HG02840 (cell line): ENCODE data around the gene TUBGCP3.
A peak's percentile ranks its signal among the peaks of the same experiment; 100 is the strongest.

ENCODE experiments used
- ATAC-seq: cut with Tn5 transposase; IDR thresholded peaks from one replicate; pipeline ENCODE4 v1.9.1; 2021; ENCODE audit warnings: mild to moderate bottlenecking, moderate library complexity, moderate number of reproducible peaks; ENCODE audit not compliant: unreplicated experiment, low FRiP score

Gene TUBGCP3

DNA sequence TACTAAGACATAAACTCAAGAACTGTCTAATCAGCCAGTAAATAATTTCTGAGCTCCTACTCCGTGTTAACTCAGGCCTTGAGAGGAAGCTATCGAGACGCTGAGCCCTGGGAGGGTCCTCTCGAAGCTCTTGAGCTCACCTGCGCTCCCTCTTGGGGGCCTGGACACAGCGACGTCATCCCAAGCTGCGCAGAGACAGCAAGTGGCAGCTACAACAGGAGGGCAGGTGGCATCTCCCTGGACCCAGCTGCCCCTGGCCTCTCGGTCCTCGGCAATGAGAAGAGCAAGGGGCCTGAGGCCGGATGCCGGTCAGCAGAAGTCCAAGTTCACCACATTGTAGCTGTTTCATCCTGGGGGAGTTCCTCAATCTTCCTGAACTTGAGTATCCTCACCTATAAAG lies 30.5 kb upstream of the TUBGCP3 start:
- no peak for ATAC-seq

DNA sequence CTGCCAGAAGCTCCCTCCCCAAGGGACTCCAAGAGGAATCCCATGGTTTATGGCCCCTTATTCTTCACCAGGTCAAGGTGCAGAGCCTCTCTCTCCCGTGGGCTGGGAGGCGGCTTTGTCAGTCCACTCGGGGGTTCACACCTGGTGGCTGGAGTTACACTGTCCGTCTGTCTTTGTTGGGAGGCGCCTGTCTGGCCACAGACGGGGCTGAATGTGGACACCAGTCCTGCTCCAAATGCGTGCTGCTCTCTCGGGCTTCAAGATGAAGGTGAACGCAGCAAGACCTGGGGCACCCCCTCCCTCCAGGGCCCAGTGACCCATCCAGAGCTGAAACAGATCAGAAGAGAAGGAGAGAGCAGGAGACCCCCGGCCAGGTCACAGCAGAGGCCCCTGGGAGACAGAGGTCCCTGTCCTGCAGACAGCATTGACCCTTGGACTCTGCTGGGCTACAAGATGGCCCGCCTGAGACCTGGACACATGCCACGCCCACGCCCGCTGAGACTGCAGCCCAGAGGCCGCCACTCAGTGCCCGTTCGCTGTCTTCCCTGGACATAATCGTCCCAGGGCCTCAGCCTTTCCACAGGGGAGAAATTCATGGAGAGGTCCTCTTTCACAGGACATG lies 29.9 kb upstream of the TUBGCP3 start:
- ATAC-seq = no peak

DNA sequence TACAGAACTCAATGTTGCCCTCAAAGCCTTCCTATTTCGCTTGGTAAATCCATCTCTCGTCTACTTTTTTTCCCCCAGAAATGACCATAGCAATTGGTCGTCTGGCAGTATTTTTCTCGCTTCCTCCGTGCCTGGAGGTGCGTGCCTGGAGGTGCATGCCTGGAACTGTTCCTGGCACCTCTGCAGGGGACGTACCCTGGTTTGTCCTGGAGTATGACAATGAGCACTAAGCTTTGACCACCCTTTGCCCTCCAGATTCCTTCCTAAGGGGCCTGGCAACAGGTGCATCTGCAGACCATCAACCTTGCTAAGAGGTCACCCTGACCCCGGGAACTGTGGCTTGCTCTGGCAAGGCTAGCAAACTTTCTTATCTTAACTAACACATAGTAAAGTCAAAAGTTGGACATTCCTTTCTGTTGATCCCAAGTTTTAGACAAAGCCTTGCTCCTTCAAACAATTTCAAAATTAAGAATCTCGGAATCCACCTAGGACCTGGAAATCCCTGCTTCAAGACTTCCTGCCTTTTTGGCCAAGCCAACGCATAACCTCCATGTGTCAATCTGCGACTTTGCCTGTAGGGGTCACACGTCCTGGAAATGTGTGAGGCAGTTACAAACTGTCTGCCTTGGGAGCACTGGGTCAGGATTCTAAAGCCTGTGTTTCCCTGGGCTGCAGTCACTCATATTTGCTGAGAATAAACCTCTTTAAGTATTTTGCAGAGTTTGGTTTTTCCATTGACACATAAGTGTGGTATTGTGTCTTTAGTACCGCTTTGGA lies 28.8 kb upstream of the TUBGCP3 start:
- no peak for ATAC-seq

DNA sequence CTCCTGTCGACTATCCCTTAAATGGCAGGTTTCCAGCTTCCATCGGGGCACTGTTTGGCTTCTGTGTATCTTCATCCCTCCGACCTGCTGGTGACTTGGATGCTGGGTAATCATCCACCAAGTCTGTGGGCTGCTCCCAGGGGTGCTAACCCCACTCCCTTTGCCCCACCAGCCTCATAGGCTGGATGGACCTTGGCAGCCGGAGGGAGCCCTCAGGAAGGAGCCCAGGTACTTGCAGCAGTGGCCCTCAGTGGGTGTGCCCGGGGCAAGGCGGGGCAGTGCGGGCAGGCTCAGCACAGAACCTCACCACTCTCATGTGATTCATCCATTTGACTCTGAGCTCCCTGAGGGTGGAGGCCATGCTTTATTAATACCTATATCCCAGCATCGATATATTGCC lies 27.4 kb upstream of the TUBGCP3 start:
- no peak for ATAC-seq

DNA sequence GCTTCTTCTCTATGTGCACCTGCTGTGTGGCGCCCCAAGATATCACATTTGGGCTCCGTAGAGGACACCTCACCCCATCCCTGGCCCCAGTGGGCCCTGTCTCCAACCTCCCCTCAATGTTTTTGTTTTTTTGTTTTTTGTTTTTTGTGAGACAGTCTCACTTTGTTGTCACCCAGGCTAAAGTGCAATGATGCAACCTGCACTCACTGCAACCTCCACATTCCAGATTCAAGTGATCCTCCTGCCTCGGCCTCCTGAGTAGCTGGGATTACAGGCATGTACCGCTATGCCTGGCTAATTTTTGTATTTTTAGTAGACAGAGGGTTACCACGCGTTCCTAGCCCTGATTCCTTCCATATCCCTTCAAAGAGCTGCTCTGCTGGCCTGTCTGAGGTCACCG lies 26.9 kb upstream of the TUBGCP3 start:
- ATAC-seq = no peak

DNA sequence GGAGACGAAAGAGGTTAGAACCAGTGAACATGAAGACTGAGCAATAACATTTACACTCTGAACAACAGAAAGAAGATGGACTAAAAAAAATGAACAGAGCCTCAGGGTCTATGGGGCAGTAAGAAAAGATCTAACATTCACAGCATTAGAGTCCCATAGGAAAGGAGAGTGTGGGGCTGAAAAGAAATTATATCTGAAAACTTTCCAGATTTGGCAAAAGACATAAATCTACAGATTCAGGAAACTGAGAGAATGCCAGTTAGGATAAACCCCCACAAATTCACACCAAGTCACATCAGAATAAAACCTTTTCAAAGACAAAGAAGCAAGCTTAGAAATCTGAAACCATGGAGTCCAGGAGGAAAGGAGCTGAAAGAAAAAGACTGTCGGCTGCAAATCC lies 20.3 kb upstream of the TUBGCP3 start:
- no peak for ATAC-seq

DNA sequence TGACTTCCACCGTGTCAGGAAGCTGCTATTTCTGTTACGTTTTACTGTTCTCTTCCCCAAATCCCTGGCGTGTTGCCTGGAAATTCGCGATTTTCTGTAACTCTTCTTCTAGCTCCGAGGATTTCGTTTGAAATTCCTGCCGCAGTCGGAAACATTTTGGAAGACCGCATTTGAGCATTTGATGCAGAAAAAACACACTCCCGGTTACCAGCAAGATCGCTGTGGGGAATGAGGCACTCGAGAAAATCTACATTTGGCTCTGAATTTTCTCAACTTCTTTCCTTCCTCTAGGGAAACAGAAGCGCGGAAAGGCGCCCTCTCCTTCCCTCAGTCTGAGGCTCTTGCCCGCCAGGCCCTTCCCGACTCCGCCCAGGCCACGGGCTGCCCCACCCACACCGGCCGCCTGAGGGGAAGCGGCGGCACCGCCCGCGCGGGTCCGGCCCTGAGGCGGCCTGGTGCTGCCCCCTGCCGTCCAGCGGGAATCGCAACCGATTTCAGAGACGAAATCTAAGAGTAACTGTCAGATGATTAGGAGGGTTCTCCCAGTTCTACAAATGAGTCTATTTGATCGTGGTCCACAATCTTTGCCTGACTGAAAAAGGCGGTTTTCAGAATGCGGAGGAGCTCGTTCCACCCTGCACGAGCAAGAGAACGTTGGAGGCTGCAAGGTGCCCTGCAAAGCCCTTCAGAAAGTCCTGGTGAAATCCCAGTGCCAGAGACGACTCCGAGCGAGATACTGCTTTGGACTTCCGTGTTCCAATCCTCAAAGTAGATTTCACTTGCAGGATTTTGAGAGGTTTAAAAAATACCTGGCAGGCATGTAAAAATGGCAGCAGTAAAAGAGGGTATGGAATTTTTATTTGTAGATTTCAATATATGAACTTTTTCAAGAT lies 18.4 kb upstream of the TUBGCP3 start:
- peak; percentile 78 for ATAC-seq

DNA sequence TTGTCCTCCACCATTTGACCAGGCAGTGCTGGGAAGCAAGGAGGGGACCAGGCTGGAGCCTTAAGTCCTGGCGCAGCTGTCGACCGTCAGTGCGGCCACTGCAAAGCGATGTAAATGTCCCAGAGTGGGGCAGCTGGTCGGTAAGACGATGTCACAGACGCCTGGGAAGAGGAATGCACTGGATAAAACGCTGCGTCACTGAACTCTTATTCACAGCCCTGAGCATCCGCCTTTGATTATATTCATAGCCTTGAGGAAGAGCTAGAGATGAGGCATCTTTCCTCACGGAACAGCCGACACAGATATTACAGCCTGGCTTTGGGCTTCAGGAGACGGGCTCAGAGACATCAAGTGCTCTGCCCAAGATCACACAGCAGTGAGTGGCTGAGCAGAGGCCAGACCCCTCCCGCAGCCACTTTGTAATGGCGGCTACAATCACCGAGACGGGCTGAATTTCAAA lies 17.6 kb upstream of the TUBGCP3 start:
- no peak for ATAC-seq

DNA sequence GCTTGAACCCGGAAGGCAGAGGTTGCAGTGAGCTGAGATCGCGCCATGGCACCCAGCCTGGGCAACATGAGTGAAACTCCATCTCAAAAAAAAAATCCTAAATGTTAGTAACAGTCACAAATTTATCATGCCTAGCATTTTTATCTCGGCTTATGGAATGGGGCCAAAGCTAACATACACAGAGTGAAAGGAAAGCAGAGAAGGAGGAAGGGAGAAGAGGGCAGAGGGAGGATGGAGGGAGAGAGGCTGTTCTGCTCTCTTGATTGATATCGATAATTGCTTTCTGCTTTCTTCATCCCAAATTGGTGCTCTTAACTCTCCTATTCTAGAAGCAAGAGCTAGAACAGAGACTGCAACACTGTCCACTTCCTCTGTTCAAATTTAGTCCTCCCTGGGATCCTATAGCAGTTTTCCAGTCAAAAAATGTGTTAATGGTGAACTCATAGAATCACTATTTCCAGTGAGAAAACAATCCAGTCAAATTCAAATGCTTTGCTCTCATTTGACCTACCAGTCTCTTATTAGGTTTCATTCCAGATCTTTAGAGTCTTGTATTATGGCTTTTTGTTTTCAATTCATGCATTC lies 15.8 kb upstream of the TUBGCP3 start:
- no peak for ATAC-seq

DNA sequence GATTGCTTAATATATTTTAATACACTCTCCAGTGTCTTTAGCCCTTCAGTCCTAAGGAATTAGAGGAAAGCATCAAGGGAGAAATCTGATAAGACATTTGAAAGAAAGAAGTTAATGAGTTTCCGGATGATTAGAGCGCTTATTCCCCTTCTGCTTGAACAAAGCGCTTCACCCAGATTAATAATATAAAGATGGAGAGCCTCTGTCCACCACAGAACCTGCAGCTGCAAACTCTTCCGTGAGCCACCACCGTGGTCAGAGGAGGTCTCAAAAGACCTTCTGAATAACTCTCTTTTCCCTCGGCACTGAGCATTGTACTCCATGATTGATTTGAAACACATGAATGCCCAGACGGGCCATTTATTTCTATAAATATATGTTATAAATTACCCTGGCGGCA lies 14.2 kb upstream of the TUBGCP3 start:
- no peak for ATAC-seq

DNA sequence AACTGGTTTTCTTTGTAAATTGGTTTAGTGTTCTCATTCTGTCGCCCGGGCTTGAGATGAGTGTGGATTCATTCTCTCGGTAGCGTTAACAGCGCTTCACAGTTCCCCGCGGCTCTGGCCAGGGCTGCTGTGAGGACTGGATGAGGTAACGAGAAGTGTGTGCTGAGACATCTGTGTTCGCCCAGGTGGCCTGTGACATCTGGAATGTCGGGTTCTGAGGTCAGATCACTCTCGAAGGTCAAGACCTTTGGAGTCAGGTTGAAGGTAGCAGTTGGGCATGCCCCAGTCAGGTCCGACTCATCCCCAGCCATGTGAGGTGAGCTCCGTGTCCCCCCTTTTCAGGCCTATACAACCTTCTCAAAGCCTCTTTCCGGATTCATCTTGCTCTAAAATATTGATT lies 13.4 kb upstream of the TUBGCP3 start:
- ATAC-seq = no peak

DNA sequence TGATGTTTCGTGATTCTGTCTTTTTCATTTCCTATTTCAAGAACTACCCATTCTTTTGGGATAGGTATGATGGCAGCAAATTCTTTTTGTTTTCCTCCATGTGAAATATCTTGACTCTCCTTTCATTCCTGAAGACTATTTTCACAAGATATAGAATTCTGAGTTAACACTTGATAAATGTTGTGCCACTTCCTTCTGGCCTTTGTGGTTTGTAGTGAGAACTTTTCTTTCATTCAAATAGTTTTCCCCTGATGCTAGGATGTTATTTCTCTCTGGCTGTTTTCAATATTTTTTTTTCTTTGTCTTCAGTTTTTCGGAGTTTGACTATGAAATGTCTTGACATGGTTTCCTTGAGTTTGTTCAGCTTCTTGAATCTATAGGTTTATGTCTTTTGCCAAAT lies 8.3 kb upstream of the TUBGCP3 start:
- no peak for ATAC-seq

DNA sequence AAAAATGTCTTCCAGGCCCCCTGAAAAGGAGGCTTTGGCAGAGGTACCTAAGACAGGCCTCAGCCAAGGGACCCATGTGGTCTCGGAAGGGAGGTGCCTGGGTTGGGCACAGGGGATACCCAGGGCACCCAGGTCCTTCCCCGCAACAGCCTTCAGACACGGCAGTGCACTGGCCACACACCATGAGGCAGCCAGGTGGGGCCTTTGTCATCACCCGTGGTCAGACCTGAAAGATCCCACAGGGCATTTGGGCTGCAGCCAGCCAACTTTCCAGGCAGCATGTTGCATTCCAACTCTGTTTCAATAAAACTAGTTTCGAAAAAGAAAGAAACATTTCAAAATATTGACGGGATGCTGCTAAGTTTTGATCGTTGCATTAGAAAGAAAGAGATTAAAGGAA lies 4.7 kb upstream of the TUBGCP3 start:
- no peak for ATAC-seq

DNA sequence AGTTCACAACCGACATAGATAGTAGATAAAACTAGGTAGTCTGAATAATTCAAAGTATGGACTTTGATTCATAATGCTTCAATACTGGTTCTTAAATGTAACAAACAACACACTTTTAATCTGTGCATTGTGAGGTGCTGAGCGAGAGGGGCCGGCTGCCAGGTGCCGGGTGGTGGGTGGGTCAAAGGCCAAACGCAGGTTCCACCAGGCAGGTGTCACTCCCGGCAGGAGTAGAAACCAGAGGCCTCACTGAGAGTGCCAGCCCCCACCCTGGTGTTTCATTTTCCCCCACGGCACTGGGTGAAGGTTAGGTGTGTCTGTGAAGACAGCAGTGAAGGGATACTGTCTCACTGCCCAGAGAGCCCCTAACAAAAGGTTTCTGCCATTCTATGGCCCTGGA lies 4.2 kb upstream of the TUBGCP3 start:
- no peak for ATAC-seq

DNA sequence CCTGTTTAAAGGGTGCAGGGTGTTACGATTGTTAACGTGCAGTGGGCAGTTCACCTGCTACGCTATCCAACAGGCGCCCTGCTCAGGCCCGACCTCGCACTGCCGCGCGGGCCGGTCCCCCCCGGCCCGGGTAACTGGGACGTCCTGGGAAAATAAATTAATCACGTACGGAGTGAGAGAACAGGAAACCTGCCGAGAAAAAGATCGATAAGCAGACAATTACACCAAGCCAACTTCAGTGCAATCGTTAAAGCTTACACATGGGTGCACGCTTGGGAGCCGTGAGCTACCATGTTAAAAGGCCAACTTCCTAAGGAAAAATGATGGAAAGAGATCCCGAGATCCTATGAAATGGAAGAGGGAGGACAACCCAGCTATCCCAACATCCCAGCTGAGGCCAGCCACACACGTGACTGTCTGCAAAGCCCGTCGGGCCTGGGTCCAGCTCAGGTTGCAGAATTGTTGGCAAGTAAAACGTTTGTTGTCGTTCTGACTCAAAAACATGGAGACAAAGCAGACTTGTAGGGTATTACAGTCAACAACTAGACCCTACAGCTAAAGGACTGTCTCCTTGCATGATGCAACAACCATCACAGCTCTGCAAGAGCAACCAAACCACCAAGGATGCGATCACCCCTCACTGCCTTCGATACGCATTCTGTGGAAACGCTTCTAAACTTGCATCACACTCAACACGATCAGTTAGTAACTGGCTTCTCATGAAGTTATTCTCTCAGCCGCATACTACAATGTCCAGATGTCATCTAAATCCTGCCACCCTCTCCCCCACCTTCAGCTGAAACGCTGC lies 741 bp upstream of the TUBGCP3 start:
- peak; percentile 2 for ATAC-seq

DNA sequence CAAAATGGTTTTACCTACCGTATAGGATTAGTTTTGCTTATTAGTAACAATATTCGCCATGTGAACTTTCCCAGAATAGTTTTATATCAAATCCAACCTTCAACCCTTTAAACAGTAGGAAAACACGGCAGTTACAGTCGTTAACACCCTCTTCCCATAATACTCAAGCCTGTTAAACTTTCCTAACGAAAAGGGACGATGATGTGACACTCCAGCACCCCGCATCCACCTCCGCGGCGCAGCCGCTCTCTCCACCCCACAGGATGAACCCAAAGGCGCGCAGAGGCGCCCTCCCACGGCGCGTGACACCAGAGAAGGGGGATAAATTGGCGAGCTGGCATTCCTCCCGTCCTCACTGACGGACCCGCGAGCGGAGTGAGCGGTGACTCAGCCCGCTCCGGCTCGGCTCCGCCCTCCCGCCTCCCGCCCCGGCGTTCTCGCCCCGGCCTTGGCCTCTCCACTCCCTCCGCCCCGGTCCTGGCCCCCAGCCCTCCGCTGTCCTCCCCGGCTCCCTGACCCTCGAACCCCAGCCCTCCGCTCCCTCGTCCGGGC lies 665 bp downstream of the TUBGCP3 start:
- ATAC-seq = peak; percentile 45

DNA sequence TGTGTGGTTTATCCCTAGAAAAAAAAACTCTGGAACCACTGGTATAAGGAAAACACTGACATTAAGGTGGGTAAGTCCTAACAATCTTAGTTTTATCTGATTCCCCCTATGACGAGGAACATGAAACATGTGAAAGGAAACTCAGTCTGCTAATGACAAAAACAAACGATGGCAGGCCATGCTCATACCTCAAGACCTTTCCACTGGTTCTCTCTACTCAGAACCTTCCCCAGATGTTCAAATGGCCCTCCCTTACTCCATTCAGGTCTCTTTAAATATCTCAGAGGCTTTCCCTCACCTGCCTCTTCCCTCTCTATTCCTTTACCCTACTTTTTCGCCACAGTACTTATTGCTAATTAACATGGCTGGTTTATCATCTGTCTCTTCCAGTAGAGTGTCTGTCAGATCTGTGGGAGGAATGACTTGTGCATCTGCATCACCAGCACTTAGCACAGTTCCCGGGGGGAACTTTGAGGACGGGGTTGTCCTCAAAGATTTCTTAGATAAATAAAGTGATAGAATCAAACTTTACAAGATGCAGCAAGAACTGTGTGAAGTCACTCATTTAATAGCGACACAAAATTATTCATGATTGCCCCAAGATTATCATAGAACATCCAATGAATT lies 1.5 kb downstream of the TUBGCP3 start:
- no peak for ATAC-seq

DNA sequence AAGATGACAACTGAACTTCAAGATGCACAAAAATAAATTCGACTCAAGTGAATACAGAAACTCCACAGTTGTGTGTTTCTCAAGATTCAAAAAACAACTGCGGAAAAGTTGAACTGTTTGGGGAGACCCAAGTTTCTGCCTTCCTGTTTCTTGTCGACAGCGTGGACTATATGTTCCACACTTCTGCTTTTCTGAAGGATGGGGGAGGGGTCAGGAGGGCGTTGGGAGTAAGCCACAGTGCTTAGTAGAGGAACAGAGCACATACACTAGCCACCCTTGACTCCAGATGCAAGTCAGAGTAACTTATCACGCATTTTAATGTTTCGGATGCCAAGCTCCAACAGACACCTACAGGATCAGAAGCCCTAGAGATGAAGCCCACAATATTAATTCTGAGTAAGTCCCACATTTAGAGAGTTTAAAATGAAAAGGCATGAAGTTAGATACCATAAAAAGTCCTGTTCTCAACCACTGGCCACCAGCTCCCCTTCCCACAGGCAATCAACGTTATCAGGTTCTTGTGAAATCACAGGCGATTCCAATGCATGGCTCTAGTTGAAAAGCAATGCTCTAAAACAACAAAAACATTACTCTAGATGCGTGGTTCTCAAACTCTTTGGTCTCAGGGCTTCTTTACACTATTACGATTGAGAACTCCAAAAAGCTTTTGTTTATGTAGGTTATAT lies 4.2 kb downstream of the TUBGCP3 start:
- peak; percentile 37 for ATAC-seq

DNA sequence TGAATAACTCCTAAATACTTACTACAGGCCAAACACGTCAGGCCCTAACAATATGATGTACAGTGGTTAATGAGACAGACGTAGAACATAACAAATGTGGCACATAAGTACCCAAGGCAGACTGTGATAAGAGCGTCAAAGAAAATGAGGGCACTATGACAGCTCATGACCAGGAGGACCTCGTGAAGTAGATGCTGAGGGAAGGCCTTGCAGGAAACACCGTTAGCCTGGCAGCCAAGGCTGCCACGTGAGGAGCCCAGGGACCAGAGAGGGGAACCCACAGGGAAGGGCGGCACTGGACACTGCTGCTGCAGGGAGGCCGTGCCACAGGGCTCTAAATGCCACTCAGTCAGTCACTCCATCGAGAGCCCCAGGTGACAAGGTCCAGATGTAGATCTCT lies 5.7 kb downstream of the TUBGCP3 start:
- ATAC-seq = no peak
